HepG2 (cell line): ENCODE measurements around the gene VCL. TPM values are rescaled to one million over a fixed set of nuclear protein-coding genes. Genes with fewer than 3 reads are reported as not detected.

ENCODE experiments used
- ATAC-seq: fragments of 200-7000 bp; cut with Tn5 transposase; 3 replicates; pipeline ENCODE4 v1.9.1; 2020; ENCODE audit warnings: mild to moderate bottlenecking, moderate library complexity
- BruUV-seq: library from RNA; stranded (reverse); fragments of 400-500 nt; replicated peaks from 2 replicates; lab custom pipeline; 2021; lab: Mats Ljungman, UMichigan
- CTCF ChIA-PET: fragments of 300-600 bp; formaldehyde crosslinking; extraction: SDS; loops from one replicate; lab custom pipeline; 2021; ENCODE audit warnings: low total read pairs, inconsistent platforms, low intra/inter-chr PET ratio; lab: Yijun Ruan, JAX
- POLR2A ChIA-PET: fragments of 350-600 bp; sonication (Branson Sonifier 250); formaldehyde crosslinking; loops from one replicate; lab custom pipeline; 2020; ENCODE audit warnings: antibody characterized with exemption, inconsistent platforms; lab: Yijun Ruan, JAX
- DNase-seq: peaks from one replicate; pipeline ENCODE4 v3.0.0-alpha.2; 2015; ENCODE audit warnings: low spot score
- FAIRE-seq: peaks from 3 replicates; lab custom pipeline; 2011; peaks lifted over from hg19 to GRCh38; lab: Jason Lieb, UNC
- H2AFZ ChIP-seq: one replicate; pipeline ENCODE4 v1.6.1; 2011; ENCODE audit warnings: low read length, inconsistent platforms
- H3K27ac ChIP-seq: fragments of 300-600 bp; 3 replicates; pipeline ENCODE4 v1.8.0; 2011; ENCODE audit warnings: mixed run types, mild to moderate bottlenecking, mixed read lengths, low read length, inconsistent platforms; ENCODE audit not compliant: insufficient read depth; ENCODE audit errors: extremely low read length
- H3K27me3 ChIP-seq, 2 experiments: fragments of 200-600 bp in 1 of 2; 2 replicates in 1 of 2; 3 replicates in 1 of 2; pipeline versions ENCODE4 v1.6.0 to v1.8.0; 2011; ENCODE audit warnings: low read length in 2 of 2, mild to moderate bottlenecking in 2 of 2, moderate library complexity in 2 of 2, inconsistent platforms in 1 of 2; ENCODE audit not compliant: insufficient read depth in 2 of 2, control insufficient read depth in 1 of 2
- H3K36me3 ChIP-seq, 2 experiments: fragments of 200-600 bp in 1 of 2; replicated peaks in 1 of 2; 2 replicates in 1 of 2; 3 replicates in 1 of 2; pipeline versions ENCODE4 v1.5.1 to v1.8.0; 2011; ENCODE audit warnings: low read length in 2 of 2, inconsistent platforms in 1 of 2; ENCODE audit not compliant: insufficient read depth in 2 of 2, control insufficient read depth in 1 of 2
- H3K4me1 ChIP-seq: 2 replicates; pipeline ENCODE4 v1.5.1; 2012; ENCODE audit warnings: low read length, inconsistent platforms; ENCODE audit not compliant: insufficient read depth
- H3K4me2 ChIP-seq: 2 replicates; pipeline ENCODE4 v1.6.0; 2011; ENCODE audit warnings: low read depth, low read length, inconsistent platforms
- H3K4me3 ChIP-seq, 3 experiments: fragments of 200-600 bp in 1 of 3; sonication (generic), shearing (Covaris generic) in 1 of 3; replicated peaks in 1 of 3; 2 replicates each; pipeline ENCODE4 v1.5.1; 2011 to 2016; ENCODE audit warnings: low read length in 3 of 3, inconsistent platforms in 2 of 3, low read depth in 2 of 3, mild to moderate bottlenecking in 2 of 3, control low read depth in 1 of 3, mixed read lengths in 1 of 3; ENCODE audit not compliant: insufficient read depth in 1 of 3
- H3K79me2 ChIP-seq: one replicate; pipeline ENCODE4 v1.6.1; 2011; ENCODE audit warnings: low read length, inconsistent platforms; ENCODE audit not compliant: insufficient read depth
- H3K9ac ChIP-seq: 2 replicates; pipeline ENCODE4 v1.6.0; 2011; ENCODE audit warnings: mild to moderate bottlenecking, low read depth, low read length, inconsistent platforms; ENCODE audit not compliant: insufficient read depth
- H3K9me3 ChIP-seq: 2 replicates; pipeline ENCODE4 v1.5.1; 2012; ENCODE audit warnings: mild to moderate bottlenecking, low read length
- H4K20me1 ChIP-seq: 2 replicates; pipeline ENCODE4 v1.6.0; 2011; ENCODE audit warnings: inconsistent platforms, mild to moderate bottlenecking, low read length, moderate library complexity; ENCODE audit not compliant: insufficient read depth
- ARID4A ChIP-seq: sonication (generic); formaldehyde crosslinking; IDR thresholded peaks from 2 replicates; pipeline ENCODE4 v1.5.0; 2020; ENCODE audit warnings: mild to moderate bottlenecking, missing genetic modification reagents, borderline replicate concordance
- ATF1 ChIP-seq: IDR thresholded peaks from 2 replicates; pipeline ENCODE4 v1.6.1; 2016; ENCODE audit warnings: mild to moderate bottlenecking, control low read depth
- CENPT ChIP-seq: sonication (generic); formaldehyde crosslinking; IDR thresholded peaks from 2 replicates; pipeline ENCODE4 v1.8.0; 2022; ENCODE audit warnings: low read depth, mild to moderate bottlenecking, moderate library complexity, missing genetic modification reagents
- ETV5 ChIP-seq: IDR thresholded peaks from 2 replicates; pipeline ENCODE4 v1.6.1; 2018; ENCODE audit warnings: missing biosample characterization, missing genetic modification reagents, inconsistent platforms, borderline replicate concordance
- HIC2 ChIP-seq: sonication (generic); formaldehyde crosslinking; IDR thresholded peaks from 2 replicates; pipeline ENCODE4 v1.9.0; 2022; ENCODE audit warnings: low read depth, missing genetic modification reagents
- HMGA1 ChIP-seq: sonication (generic); formaldehyde crosslinking; conservative IDR thresholded peaks from 2 replicates; pipeline ENCODE4 v1.4.0; 2020; ENCODE audit warnings: missing genetic modification reagents
- HOXA3 ChIP-seq: sonication (generic); formaldehyde crosslinking; IDR thresholded peaks from 2 replicates; pipeline ENCODE4 v1.5.0; 2020; ENCODE audit warnings: missing genetic modification reagents
- MIER3 ChIP-seq: IDR thresholded peaks from 2 replicates; pipeline ENCODE4 v1.6.1; 2016; ENCODE audit warnings: missing compliant biosample characterization, borderline replicate concordance
- PTBP1 ChIP-seq: fragments of 200-400 bp; formaldehyde crosslinking; IDR thresholded peaks from 2 replicates; pipeline ENCODE4 v1.6.1; 2018; ENCODE audit warnings: low read length, low read depth; ENCODE audit not compliant: poor library complexity, severe bottlenecking
- RARA ChIP-seq: IDR thresholded peaks from 2 replicates; pipeline ENCODE4 v1.6.1; 2016; ENCODE audit warnings: missing genetic modification reagents, missing compliant biosample characterization
- ZNF335 ChIP-seq: sonication (generic); formaldehyde crosslinking; IDR thresholded peaks from 2 replicates; pipeline ENCODE4 v1.4.0; 2020; ENCODE audit warnings: missing genetic modification reagents
- ZSCAN20 ChIP-seq: sonication (generic); formaldehyde crosslinking; IDR thresholded peaks from 2 replicates; pipeline ENCODE4 v1.4.0; 2020; ENCODE audit warnings: missing genetic modification reagents, mild to moderate bottlenecking, borderline replicate concordance
- WGBS: methylation state at CpG from one replicate; pipeline ENCODE4 v1.1.6; 2017; ENCODE audit warnings: low lambda C conversion rate; 5-methylcytosine and 5-hydroxymethylcytosine counted together
- in situ Hi-C: cut with HindIII; loops from 2 replicates; pipeline ENCODE4 v1.10.0; 2017; ENCODE audit warnings: low pct_unique_long_range_greater_than_20kb; ENCODE audit not compliant: extremely low pct_ligation_motif_present
- intact Hi-C: fragments of 100-400 bp; cut with micrococcal nuclease; formaldehyde crosslinking; loops from one replicate; pipeline ENCODE4 v1.10.0; 2022; ENCODE audit not compliant: unreplicated experiment
- polyA plus RNA-seq, 8 experiments: library from polyadenylated mRNA; depleted of rRNA in 3 of 8; stranded (reverse) in 7 of 8; unstranded in 1 of 8; fragments of >200 nt; fragmentation: Illumina TruSeq in 4 of 8; extraction: Trizol in 4 of 8; gene quantifications; 2 replicates each; pipeline versions ENCODE4 v1.2.1 to v1.2.3, GENCODE V29; 2011 to 2016; ENCODE audit warnings: low read depth in 4 of 8, missing spikeins in 1 of 8, mixed read lengths in 1 of 8; ENCODE audit not compliant: insufficient read depth in 1 of 8
- total RNA-seq, 5 experiments: library from RNA; depleted of rRNA; stranded (reverse); fragments of >200 nt; fragmentation: Illumina TruSeq; extraction: Trizol; gene quantifications; 2 replicates each; pipeline ENCODE4 v1.2.3, GENCODE V29; 2016; ENCODE audit warnings: low read depth in 1 of 5

Gene VCL
- total and polyA plus RNA-seq, 2 of the 13 experiments (the other 11 are each of a cell fraction or from before 2014, with no cell fraction given), result 17.3 to 26.9 TPM

- CTCF ChIA-PET, result no interaction called here
- Histone ChIP-seq H3K9me3 (no peaks in the 10 kb centered on the region), H3K27ac (no peak overlapping the region), H3K4me1 (peaks cover 9% of the 10 kb centered on the region), H4K20me1 (no peaks in the 10 kb centered on the region), H3K27me3 (no peaks in the 10 kb centered on the region), H3K36me3 (no peaks in the 10 kb centered on the region), H3K9ac (no peak overlapping the region), H3K4me3 (no peak overlapping the region), H2AFZ (no peak overlapping the region), H3K4me2 (no peak overlapping the region), H3K79me2 (peaks cover 10% of the 10 kb centered on the region)
- WGBS, result 88% methylated on average over 2 of the region's 2 CpGs
- intact Hi-C loops (no loop called here), in situ Hi-C loops (no loop called here)
- FAIRE-seq, result no peak
- TF ChIP-seq HIC2 (CRISPR knock-in tag) (no peak), PTBP1 (no peak), CENPT (no peak), RARA (CRISPR knock-in tag) (no peak), HMGA1 (no peak), HOXA3 (CRISPR knock-in tag) (no peak), ETV5 (CRISPR knock-in tag) (no peak), MIER3 (CRISPR knock-in tag) (no peak), ZNF335 (CRISPR knock-in tag) (no peak), ZSCAN20 (CRISPR knock-in tag) (no peak), ATF1 (CRISPR knock-in tag) (no peak), ARID4A (CRISPR knock-in tag) (no peak)
- DNase-seq, result no peak
- ATAC-seq, result no peak
- no TSS peak for BruUV-seq
- POLR2A ChIA-PET, result interaction anchor here (1.3 to 2.0 kb wide), 2 partner anchors 11 to 14 kb away, joined by 3 to 6 read pairs; partner anchors contain the start of gene ADK
These were observed 167.6 kb downstream of the VCL start for GRCh38 chr10:74165530-74165901.
